T-helper 1 cell treated with Interleukin-12 subunit alpha and Interleukin-12 subunit beta and Interleukin-4 antibody, amounts not matched to agents 30 ng/mL and 1 ng/mL, for 36 hours (primary cell): Measurements from ENCODE around the gene POLN. TPM values are rescaled to one million over a fixed set of nuclear protein-coding genes. Genes with fewer than 3 reads are reported as not detected.

ENCODE experiments used
- intact Hi-C: fragments of 100-400 bp; cut with micrococcal nuclease; formaldehyde crosslinking; loops from one replicate; pipeline ENCODE4 v1.15.1; 2024
- total RNA-seq: library from RNA; stranded (reverse); gene quantifications from 2 replicates; pipeline ENCODE4 v1.2.3, GENCODE V29; 2022

The POLN gene
- total RNA-seq, 1 donor from 2014 or later: 9.4 TPM

DNA sequence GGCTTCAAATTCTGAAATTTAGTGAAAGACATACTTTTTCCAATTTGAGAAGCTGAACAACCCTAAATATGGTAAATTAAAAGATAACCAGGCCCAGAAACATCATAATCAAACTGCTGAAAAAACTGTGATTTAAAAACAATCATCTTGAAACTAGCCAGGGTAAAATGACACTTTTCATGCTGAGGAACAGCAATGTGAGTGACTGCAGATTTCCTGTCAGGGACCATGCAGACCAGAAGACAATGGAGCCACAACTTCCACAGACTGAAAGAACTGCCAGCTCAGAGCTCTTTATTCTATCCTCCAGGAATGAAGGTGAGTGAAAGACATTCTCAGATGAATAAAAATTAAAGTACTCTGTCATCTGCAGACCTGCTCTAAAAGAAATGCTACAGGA is 109.5 kb downstream of the POLN start:
- intact Hi-C loops: no loop called here

DNA sequence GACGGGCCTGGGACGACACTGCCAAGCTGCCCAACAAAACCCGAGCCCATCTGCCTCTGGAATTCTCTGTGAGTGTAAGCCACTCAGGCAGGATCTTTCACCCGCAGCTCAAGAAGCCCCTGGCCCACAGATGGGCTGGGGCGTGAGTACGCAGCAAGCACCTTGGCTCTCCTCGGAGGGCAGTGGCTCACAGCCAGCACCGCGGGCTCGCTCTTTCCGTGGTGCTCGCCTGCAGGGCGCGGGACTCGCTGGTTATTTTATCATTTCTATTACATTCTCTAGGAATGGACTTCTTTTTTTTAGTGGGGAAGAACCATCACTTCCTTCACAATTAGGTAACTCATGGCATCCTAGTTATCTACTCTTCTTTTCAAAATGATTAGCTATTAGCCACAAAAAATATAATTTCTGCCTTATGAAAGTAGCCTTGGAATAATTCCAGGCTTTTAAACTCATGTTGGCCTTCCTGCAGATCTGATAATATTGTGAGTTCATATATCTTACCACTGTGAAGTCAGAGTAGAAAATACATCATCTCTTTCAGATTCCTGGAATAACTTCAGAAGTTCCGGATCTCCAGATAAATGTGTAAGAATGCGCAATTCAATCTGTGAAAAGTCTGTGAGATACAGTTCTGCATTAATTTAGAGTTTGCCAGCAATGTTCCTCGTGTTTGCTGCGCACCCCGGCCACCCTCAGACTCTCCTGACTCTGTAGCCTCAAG is 114.2 kb downstream of the POLN start:
- intact Hi-C loops: no loop called here

DNA sequence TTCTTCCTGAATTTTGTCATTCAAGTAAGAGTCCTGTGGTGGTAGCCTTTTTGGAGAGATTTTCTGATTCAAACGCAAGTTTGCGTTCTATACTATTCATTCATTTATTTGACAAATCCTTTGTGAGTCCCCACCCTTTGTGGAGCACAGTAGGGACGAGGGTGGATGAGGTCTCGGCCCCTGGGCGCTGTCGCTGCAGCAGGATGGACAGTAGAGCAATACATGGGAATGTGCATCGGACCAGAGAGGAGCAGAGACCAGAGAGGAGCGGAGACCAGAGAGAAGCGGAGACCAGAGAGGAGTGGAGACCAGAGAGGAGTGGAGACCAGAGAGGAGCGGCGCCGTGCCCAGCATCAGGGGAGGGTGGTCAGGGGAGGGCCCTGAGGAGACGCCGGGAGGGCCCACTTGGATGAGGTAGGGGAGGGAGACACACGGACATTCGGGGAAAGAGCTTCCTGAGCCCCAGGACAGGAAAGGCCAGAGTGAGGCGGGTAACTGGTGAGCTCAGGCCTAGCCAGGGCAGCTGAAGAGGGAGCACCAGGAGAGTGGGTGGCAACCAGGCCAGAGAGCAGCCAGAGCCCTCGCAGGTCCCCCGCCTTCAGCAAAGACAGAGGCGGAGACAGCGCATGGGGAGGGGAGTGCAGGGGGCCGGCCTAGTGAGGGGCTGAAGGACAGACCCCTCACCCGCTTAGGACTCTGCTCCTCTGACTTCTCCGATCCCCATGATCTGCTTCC is 115.4 kb downstream of the POLN start:
- intact Hi-C loops: no loop called here

DNA sequence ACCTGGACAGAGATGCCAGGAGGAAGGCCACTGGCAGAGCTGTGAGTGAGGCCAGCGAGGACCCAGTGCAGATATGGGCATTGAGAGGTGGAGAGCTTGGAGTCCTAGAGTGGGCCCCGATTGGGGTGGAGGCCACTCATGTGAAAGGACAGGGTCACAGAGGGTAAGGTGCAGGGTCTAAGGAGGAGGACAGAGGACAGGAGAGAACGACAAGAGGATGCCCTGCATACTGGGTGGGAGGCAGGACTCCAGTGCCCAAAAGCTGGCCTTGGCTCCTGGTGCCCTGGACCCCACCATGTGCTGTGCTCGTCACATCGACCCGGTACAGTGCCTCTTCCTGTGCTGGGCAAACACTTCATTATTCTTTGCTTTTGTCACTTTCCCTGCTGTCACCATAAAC is 116.1 kb downstream of the POLN start:
- intact Hi-C loops: no loop called here

DNA sequence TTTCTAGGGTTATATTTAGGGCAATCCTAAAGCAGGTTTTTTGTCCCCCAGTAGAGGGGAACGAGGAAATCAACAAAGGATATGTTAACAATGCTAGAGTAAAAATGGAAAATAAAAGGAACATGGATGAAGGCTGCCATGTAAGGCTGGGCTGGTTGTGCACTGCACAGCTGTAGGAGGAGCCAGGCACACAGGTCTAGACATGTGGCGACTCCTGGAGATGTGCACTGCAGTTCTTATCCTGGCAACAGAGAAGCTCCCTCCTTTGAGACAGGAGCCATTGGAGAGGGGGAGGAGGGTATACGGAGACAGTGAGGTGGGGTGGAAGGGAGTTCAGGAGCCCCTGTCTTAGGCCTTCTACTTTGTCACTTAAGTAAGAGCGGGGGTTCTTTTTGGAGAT is 116.9 kb downstream of the POLN start:
- intact Hi-C loops: no loop called here

DNA sequence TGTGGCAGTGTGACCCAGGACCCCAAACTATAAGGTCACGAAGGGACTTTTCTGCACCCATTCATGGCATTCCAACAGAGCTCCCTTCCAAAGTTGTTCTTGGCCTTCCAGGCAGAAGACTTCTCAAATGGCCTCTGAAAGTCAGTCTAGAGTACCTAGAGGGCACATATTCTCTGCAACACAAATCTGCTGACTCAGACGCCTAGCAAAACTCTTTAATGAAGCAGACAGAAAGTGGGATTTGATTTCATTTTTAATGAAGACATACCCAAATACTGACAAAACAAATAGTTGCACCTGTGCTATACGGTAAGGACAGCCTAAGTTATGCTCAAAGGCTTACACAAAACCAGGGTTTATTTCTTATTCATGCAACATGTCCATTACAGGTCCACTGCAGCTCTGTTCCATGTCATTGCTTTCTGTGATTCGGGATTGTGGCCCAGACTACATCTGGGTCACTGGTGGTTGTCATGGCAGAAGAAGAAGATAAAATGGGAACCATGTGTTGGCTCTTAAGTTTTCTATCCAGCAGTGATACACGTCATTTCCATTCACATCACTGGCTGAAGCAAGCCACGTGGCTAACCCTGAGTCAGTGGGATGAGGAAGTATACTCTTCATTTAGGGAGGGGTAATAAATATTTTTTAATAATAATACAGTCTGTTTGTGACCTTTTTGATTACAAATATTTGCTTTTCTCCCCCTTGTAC is 125.1 kb downstream of the POLN start:
- intact Hi-C loops: no loop called here

DNA sequence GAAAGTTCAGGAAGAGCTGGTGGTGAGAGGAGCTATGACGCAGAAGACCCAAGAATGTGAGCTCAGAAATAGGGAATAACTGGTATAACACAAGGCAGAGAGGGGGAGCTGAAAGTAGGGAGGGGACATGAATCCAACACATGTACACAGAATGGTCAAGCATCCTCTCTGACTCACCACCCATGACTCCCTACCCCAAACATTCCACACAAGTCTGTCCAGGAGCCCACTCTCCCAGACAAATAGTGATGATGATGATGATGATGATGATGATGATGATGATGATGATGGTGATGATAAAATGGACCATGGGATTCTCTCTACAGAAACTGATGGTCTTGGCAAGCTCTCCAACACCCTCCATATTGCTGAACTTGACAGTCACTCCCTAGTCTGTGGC is 136.4 kb downstream of the POLN start:
- intact Hi-C loops: no loop called here

DNA sequence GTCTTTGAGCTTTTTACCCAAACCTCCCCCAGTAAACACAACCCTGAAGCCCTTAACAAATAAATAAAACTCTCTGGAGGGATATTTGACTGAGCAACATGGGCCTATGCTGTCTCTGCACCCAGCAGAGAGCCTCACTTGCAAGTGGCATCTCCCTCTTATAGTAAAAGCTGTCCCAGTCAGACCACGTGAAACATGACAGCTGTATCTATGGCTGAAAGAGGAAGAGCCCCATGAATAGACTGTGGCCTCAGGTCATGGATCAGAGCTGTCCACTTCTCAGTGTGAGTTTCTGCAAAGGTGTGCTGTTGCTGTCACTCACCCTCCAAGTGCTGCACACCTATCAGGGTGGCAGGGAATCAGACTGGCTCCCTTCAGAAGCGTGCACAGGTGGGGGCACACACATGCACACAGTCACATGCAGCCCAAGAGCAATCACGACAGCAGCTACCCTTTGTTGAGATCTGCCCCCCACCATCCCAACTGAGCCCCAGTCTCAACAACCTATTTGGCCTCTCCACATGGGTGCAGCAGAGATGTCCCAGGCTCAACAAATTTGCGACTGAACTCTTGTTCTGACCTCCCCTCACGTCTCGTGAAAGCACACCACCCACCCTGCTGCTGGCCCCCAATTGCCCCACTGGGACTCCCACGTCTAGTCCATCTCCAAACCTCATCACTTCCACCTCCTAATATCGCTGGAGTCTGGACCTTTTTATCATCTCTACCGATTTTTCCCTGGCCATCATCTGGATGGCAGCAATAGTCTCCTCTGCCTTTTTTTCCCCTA is 137.2 kb downstream of the POLN start:
- intact Hi-C loops: no loop called here

DNA sequence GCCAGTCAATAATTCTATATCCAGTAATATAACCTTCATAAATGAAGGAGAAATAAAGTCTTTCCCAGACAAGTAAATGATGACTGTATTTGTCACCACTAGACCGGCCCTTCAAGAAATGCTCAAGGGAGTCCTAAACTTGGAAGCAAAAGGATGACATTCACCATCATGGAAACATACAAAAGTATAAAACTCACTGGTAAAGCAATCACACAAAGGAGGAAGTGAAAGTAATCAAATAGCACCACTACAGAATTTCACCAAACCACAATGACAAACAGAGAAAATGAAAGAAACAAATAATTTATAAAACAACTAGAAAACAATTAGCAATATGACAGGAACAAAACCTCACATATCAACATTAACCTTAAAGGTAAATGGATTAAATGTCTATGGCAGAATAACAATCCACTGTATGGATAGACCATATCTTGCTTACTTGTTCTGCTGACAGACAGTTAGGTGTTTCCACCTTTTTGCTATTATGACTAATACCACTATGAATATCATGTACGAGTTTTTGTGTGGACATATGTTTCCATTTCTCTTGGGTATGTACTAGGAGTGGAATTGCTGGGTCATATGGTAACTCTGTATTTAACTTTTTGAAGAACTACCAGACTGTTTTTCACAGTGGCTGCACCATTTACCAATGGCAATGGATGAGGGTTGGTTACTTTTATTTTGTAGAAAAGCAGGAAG is 137.9 kb downstream of the POLN start:
- intact Hi-C loops: no loop called here

DNA sequence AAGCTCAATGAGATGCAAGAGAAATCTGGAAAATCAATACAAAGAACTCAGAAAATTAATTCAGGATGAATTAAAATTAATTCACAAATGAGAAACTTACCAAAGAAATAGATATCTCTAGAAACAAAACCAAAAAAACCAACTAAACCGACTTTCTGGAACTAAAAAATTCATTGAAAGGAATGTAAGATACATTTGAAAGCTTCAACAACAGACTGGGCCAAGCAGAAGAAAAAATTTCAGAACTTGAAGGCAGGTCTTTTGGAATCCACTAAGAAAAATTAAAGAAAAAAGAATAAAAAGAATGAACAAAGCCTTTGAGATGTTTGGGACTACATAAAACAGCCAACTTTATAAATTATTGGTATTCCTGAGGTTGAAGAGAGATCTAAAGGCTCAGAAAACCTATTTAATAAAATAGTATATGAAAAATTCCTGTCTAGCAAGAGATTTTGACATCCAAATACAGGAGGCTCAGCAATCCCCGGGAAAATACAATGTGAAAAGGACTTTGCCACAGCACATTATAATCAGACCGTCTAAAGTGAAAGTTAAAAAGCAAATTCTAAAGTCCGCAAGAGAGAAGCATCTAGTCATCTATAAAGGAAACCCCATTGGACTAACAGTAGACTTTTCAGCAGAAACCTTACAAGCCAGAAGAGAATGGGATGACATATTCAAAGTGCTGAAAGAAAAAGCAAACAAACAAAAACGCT is 138.6 kb downstream of the POLN start:
- intact Hi-C loops: no loop called here

DNA sequence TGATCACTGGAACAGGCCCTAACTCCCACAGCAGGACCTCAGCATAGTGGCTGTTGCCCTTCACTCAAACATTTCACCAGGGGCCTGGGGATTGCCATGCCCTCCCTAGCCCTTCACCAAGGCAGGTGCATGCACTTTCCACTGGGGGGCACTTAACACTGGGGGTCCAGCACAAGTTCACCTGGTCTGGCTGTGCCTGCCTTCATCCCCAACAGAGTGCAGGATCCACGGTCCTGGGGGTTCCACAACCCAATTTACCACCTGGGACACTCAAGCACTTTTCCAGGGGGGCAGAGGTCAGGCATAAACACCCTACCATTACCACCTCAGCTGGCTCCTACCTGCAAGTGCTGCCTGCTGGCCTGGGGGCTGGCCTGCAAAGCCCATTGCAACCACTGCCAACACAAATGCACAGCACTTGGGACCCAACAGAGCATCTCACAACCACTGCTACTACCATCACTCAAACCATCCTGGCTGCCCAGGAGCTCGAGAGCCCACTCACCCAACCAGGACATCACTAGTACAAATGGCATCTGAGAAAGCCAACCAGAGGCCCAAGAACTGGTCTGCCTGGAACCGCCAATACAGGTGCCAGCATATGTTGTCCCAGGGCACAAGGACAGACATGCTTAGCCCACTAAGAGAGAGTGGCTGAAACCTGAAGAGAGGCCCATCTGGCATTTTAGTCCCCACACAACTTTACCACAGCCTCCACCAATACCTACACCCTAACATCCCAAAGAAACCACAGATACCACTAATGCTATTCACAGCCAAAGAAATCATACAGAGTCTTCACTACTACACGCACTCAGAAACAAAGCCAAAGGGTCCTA is 139.7 kb downstream of the POLN start:
- intact Hi-C loops: no loop called here

DNA sequence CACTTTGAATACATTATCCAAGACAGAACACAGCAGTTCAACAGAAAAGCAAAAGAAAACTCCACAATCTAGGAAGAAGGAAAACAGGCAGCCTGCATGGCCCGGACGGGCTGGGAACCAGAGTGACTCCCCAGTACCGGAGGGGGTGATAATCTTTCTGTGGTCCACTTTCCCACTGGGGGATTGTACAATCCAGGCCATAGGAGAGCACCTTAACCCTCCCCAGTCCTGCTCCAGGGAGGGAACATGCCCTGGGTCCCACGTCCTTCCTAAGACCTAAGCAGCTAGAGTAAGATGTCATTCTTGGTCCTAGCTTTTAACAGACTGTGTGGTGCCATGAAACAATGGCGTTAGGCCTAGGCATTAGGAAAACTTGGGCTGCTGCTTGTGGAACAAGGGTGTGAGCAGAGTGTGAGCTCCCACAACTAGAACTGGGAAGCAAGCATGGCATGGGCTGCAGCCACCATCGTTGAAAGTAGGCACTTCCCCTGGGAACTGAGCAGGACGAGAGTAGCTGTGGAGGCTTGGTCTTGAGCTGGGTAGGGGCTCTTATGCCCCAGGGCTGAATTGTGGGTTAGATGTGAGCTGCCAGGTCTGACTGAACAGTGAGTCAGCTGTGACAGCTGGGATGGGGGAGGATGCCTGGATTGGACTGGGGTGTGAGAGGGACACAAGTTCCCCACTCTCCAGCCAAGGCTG is 140.4 kb downstream of the POLN start:
- intact Hi-C loops: no loop called here

DNA sequence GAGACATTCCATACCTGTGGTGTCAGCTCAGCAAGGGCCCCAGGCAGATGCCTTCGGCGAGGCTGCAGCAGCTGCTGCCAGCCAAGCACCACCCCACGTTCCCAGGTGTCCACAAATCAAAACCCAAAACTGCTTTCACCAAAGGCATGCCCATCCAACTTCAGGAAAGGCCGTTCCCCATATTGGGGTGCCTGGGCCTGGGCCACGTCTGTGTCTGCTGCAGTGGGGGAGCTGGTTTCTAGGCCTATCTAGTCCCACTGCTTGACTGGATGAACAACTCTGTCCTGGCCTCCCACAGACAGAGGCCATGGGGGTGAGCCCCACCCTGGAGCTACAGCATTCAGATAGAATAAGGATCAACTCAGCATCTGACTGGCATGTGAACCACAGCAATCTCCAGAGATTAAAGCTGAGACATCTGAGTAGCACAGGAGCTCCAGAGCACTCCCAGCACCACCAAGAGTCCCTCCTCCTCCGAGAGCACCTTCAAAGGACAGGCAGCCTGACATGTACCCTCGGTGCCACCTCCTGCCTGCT is 145.8 kb downstream of the POLN start:
- intact Hi-C loops: no loop called here

DNA sequence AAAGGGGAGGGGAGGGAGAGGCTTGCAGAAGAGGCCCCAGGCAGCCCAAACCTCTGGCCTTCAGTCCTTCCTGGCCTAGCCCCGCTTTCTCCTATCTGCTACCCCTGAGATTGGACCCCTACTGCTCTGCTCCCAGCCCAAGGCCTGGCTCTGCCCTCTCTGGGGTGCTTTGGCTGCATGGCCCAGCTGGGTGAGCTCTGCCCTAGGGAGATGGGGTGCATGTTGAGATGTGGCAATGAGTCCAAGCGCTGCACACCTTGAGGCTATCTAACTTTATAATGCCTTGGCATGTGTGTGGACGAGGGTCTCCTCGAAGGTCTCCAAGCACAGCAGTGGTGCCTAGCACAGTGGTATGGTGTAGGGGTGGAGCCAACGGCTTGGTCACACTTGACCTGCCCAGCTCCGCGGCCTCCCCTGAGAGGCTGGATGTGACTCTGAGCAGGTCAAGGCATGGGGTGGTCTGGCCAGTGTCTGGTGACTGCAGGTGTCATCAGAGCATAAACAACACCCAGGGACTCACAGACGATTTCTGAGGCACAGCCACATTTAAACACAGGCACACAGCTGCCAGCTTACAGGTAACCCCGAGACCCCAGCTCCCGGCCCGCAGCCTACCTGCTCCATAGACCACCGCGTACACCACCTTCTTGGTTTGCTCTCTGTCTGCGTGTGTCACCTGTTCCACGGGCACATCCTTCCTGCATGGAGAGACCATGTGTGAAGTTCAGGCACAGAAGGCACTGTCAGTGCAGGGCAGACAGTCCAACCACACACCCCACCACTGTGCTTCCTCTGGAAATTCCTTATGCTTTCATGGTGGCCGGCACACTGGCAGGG is 146.5 kb downstream of the POLN start:
- intact Hi-C loops: no loop called here

DNA sequence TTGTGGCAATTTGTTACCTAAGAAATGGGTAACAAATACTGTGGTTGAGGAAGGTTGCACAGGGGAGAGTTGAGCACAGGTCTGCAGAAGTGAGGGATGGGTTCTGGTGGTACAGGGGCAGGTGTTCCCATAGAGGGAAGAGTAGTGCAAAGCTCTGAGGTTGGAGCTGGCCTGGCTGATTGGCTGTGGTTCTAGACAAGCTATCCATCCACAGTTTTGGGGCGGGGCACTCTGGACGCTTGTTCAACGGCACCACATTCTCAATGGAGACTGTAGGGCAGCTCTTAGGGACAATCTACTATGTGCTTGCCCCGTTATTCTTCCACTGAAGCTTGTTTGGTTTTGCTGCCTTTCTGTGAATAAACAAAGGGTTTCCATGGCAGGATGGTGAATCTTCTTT is 147.4 kb downstream of the POLN start:
- intact Hi-C loops: no loop called here

DNA sequence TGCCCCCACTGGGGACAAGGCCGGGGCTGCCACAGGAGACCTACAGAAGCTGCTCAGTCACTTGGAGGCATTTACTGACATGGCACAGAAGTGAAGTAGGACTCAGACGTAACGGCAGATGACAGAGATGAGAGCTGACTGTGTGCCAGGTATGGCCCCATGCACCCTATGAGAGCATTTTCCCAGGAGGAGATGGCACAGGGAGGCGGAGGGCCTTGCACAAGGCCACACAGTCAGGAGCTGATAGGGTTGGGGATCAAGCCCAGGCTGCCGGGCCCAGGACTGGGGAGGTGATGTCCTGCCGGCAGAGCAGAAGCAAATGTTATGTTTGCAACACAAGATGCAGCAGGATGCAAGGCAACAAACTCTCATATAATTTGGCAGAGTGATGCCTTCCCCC is 148.7 kb downstream of the POLN start:
- intact Hi-C loops: no loop called here

DNA sequence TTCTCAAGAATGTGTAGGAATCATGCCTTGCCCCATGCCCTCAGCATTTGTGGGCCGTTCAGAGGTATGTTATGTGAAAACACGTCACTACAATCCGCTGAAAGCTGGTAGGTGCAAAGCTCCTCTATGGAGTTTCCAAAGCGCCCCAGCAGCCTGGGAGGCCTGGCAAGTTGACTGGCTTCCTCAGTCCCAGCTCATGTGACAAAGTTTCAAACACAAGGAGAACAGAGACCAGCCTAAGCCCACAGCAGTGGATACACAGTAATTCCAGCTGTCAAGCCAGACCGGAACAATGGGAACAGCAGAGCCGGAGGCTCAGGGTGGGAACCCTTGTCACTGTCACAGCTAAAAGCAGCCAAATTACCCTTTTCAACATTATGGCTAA is 149.3 kb downstream of the POLN start:
- intact Hi-C loops: no loop called here
